ENCODE measurements around the gene FAM241A. TPM values are rescaled to one million over a fixed set of nuclear protein-coding genes. Genes with fewer than 3 reads are reported as not detected.
"Not testable (repeated sequence)": the region's sequence is repeated elsewhere in the genome, so short reads cannot be mapped to it uniquely, and the experiment has no call there.

FAM241A gene
- total RNA-seq, 1 experiment from 2014 or later = 0.21 TPM

DNA sequence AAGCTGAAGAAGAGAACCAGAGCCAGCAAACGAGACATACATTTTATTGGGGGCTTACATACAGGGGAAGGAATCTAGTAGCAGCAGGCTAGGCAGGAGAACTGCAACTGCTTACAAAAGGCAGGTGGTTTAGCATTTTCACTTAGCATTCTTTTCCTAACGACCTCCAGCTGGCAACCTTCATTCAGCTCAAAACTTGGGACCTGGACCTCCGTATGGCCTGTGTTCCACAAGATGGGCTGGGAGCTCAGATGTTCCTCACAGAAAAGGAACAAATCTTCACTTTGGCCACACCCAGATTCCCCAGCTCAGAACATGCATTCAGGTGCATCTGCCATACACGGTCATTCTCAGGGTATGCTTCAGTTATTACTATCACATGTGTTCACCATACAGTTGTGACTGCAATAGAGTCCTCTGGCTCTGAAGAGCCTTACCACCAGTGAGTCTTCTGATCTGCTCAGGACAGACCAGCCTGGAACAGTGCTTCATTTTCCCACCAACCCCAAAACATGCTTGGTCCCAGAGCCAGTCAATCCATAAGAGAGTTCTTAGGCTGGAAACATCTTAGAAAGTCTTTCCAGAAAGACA lies 56.8 kb downstream of the FAM241A start:
- Histone ChIP-seq H3K27me3 (ENCODE audit: control insufficient read depth, insufficient read depth, low read length) (no peaks in the 10 kb centered on the region), H3K36me3 (replicated peaks; ENCODE audit: control insufficient read depth, insufficient read depth, low read length) (no peaks in the 10 kb centered on the region), H3K4me3 (ENCODE audit: insufficient read depth, low read depth, low read length) (no peak overlapping the region)
- DNase-seq = no peak

DNA sequence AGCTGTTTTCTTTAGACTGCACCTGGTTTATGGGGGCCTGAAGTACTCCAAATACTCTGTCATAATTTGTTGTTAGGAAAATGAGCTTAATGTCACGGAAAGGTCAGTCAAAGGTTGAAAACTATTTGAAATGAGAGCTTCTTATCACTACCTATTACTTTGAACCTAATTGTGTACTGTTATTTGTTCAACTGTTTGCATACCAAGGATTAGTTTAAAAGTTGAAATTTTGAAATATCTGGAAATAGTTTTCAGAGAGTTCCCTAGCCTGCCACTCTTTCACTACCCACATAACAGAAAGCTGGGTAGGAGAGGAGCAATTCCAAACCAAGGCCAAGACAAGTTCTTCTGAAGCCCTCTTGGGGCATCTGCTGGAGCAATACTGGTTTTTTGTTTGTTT lies 58.3 kb downstream of the FAM241A start:
- no peak for DNase-seq
- Histone ChIP-seq H3K36me3 (replicated peaks; ENCODE audit: control insufficient read depth, insufficient read depth, low read length) (no peaks in the 10 kb centered on the region), H3K27me3 (ENCODE audit: control insufficient read depth, insufficient read depth, low read length) (no peaks in the 10 kb centered on the region), H3K4me3 (ENCODE audit: insufficient read depth, low read depth, low read length) (no peak overlapping the region)

DNA sequence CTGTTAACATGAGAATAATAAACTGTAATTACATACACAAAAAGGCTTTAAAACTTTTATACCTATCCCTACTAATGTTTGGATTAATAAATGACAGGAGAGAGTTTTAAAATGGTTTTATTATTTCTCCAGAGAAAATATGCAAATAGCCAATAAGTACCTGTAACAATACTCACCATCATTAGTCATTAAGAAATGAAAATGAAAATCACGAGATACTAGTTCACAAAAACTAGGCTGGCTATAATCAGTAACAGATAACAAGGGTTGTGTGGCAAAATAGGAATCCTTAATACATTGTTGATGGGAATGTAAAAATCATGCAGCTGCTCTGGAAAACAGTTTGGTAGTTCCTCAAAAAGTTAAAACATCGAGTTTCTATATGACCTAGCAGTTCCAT lies 61.2 kb downstream of the FAM241A start:
- Histone ChIP-seq H3K27me3 (ENCODE audit: control insufficient read depth, insufficient read depth, low read length) (no peaks in the 10 kb centered on the region), H3K36me3 (replicated peaks; ENCODE audit: control insufficient read depth, insufficient read depth, low read length) (no peaks in the 10 kb centered on the region), H3K4me3 (ENCODE audit: insufficient read depth, low read depth, low read length) (no peak overlapping the region)
- no peak for DNase-seq

DNA sequence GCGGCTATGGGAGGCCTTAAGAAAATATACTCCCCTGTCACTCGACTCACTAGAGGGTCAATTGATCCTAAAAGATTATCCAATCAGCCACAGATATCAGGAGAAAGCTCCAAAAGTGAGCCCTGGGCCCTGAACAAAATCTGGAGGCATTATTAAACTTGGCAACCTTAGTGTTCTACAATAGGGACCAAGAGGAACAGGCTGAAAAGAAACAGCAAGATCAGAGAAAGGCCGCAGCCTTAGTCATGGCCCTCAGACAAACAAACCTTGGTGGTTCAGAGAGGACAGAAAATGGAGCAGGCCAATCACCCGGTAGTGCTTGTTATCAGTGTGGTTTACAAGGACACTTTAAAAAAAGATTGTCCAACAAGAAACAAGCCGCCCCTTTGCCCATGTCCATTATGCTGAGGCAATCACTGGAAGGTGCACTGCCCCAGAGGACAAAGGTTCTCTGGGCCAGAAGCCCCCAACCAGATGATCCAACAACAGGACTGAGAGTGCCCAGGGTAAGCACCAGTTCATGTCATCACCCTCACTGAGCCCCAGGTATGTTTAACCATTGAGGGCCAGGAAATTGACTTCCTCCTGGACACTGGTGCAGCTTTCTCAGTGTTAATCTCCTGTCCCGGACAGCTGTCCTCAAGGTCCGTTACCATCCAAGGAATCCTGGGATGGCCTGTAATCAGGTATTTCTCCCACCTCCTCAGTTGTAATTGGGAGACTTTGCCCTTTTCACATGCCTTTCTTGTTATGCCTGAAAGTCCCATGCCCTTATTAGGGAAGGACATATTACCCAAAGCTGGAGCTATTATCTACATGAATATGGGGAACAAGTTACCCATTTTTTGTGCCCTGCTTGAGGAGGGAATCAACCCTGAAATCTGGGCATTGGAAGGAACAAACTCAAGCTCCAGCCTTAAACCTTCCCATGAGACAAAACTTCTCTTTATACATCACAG lies 63.2 kb downstream of the FAM241A start:
- DNase-seq = not testable (repeated sequence)

DNA sequence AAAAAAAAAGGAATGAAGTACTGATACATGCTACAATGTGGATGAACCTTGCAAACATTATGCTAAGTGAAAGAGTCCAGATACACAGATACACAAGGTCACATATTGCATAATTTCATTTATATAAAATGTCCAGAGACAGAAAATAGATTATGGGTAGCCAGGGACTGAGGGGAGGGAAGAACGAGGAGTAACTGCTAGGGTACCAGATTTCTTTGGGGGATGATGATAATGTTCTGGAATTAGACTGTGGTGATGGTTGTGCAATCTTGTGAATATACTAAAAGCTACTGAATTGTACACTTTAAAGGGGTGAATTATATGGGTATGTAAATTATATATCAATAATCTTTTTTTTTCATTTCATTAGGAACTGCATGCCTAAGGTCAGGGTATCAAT lies 65.5 kb downstream of the FAM241A start:
- no peak for DNase-seq

More for the DNA sequence above, 63.2 kb downstream of the FAM241A start:
- not testable (repeated sequence) for H3K36me3 ChIP-seq (replicated peaks; ENCODE audit: control insufficient read depth, insufficient read depth, low read length); H3K4me3 ChIP-seq (ENCODE audit: insufficient read depth, low read depth, low read length); H3K27me3 ChIP-seq (ENCODE audit: control insufficient read depth, insufficient read depth, low read length)

DNA sequence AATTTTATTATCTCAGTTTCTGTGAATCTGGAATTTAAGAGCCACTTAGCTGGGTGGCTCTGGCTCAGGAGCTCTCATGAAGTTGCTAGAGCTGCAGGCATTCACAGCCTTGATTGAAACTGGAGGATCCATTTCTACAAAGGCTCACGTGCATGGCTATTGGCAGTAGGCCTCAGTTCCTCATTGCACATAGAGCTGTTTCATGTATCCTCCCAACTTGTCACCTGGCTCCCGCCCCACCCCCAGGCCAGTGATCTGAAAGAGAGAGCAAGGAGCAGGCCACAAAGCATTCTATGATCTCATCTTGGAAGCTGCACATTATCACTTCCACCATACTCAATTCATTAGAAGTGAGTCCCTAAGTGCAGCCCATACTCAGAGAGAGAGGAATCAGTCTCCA lies 67.8 kb downstream of the FAM241A start:
- Histone ChIP-seq H3K27me3 (ENCODE audit: control insufficient read depth, insufficient read depth, low read length) (no peaks in the 10 kb centered on the region), H3K4me3 (ENCODE audit: insufficient read depth, low read depth, low read length) (no peak overlapping the region), H3K36me3 (replicated peaks; ENCODE audit: control insufficient read depth, insufficient read depth, low read length) (no peaks in the 10 kb centered on the region)
- DNase-seq = no peak

More for the DNA sequence above, 65.5 kb downstream of the FAM241A start:
- H3K27me3 ChIP-seq (ENCODE audit: control insufficient read depth, insufficient read depth, low read length) = no peaks in the 10 kb centered on the region
- H3K4me3 ChIP-seq (ENCODE audit: insufficient read depth, low read depth, low read length) = no peak overlapping the region
- H3K36me3 ChIP-seq (replicated peaks; ENCODE audit: control insufficient read depth, insufficient read depth, low read length) = no peaks in the 10 kb centered on the region

DNA sequence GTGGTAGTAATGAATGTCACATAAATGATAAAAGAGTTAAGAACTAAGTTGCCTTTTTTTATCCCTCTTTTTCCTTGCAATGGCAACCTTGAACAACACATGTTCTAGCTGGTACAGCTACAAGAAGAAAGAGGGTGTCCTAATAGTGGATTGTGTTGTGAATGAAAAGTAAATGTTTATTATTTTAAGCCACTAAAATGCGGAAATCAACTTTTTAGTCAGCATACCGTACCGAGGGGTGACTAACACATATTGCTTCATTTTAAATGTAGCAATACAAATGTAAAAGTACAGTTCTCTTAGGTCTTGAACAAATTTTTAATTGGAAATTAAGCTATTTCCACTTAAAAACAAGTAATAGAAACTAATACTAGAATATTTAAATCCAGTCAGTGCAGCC lies 68.6 kb downstream of the FAM241A start:
- H3K36me3 ChIP-seq (replicated peaks; ENCODE audit: control insufficient read depth, insufficient read depth, low read length) = no peaks in the 10 kb centered on the region

DNA sequence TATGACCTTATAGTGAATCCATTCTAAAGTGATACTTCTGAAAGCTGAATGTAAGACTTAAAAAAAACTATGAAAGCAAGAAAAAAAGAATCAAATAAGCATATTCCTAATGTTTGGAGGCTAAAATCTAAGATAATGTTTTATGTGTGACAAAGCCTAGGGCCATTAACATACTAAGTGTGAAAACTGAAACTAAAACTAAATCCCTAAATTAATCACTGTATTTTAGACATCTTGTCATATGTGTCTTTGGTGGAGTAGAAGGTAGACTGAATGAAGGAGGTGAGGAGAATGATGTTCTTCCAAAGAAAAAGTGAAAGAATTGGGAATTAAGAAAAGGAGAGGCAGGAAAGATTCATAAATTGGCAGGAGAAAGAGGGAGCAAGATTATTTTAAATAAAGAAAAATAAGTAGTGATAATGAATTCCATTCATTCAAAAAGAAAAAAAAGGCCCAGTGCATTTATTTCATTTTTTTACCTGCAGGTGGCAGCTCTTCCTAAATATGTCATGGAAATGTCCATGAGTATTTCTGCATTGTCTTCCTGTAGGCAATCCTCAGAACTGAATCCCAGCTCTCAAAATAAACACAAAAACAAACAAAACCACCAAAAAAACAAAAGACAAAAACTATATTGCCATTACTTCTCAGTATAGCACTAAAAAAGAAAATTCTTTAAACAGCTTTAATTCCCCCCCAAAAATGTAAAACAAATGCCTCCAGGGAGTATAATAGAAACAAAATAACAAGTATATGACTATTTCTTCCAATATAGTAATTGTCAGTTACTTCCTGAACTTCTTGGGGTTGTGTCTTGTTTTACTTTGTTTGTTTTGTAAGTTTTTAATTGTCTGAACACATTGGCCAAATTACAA lies 69.4 kb downstream of the FAM241A start:
- Histone ChIP-seq H3K36me3 (replicated peaks; ENCODE audit: control insufficient read depth, insufficient read depth, low read length) (no peaks in the 10 kb centered on the region), H3K27me3 (ENCODE audit: control insufficient read depth, insufficient read depth, low read length) (no peaks in the 10 kb centered on the region), H3K4me3 (ENCODE audit: insufficient read depth, low read depth, low read length) (no peak overlapping the region)
- no peak for DNase-seq

More for the DNA sequence above, 68.6 kb downstream of the FAM241A start:
- H3K27me3 ChIP-seq (ENCODE audit: control insufficient read depth, insufficient read depth, low read length) = no peaks in the 10 kb centered on the region
- no peak overlapping the region for H3K4me3 ChIP-seq (ENCODE audit: insufficient read depth, low read depth, low read length)
- no peak for DNase-seq

DNA sequence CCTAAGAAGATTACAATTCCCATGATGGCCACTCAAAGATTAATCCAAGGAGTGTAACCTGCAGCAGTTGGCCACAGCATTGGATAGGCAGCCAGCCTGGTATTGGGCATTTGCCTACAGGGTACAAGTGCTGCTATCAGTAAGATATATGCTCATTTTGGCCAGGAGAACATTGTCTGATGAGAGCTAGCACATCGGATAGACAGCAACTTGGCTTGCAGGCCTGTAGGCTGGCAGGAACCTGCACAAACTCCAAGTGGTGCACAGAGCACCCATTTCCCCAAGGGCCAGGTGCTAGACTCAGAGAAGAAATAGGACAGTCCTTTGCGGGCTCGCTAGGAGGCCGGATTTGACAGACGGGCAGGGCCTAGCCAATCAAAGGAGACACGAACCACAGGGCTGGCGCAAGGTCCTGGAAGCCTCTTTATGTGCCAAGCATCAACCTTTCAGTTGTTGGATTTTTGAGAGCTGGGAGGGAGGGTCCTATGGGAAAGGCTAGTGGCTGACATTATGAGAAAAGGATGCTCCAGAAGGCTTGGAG lies 74.6 kb downstream of the FAM241A start:
- no peak for DNase-seq
- Histone ChIP-seq H3K27me3 (ENCODE audit: control insufficient read depth, insufficient read depth, low read length) (no peaks in the 10 kb centered on the region), H3K4me3 (ENCODE audit: insufficient read depth, low read depth, low read length) (no peak overlapping the region), H3K36me3 (replicated peaks; ENCODE audit: control insufficient read depth, insufficient read depth, low read length) (no peaks in the 10 kb centered on the region)

DNA sequence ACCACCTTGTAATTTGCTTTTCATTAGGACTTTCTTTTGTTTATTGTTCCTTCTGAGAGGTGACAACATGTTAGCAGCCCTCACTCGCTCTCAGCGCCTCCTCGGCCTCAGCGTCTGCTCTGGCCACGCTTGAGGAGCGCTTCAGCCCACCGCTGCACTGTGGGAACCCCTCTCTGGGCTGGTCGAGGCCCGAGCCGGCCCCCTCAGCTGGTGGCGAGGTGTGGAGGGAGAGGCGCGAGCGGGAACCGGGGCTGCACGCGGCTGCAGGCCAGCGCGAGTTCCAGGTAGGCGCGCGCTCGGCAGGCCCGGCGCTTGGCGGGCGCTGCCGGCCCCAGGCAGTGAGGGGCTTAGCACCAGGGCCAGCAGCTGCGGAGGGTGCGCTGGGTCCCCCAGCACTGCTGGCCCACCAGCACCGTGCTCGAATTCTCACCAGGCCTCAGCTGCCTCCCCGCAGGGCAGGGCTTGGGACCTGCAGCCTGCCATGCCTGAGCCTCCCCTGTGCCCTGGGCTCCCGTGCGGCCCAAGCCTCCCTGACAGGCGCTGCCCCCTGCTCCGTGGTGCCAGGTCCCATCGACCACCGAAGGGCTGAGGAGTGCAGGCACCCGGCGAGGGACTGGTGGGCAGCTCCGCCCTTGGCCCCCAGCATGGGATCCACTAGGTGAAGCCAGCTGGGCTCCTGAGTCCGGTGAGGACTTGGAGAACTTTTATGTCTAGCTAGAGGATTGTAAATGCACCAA lies 77.1 kb downstream of the FAM241A start:
- DNase-seq = no peak
- Histone ChIP-seq H3K36me3 (replicated peaks; ENCODE audit: control insufficient read depth, insufficient read depth, low read length) (no peaks in the 10 kb centered on the region), H3K4me3 (ENCODE audit: insufficient read depth, low read depth, low read length) (no peak overlapping the region), H3K27me3 (ENCODE audit: control insufficient read depth, insufficient read depth, low read length) (no peaks in the 10 kb centered on the region)

DNA sequence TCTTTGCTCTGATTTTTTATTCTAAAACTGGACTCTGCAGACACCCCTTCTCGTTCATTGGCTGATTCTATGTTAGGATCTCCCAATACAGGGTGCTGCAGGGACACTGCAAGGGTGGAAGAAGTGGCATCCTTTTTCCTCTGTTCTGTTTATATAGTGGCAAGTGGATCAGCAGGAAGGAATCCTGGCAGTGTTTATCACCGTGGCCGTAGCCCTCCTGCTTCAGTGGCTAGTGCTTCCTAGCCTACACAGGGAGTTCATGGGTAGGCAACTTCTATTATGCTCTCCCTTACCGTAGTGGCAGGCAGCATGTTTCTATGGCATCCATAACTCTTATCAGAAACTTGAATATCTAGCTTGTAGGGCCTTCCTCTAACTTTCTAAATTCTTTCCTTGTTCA lies 79.9 kb downstream of the FAM241A start:
- Histone ChIP-seq H3K36me3 (replicated peaks; ENCODE audit: control insufficient read depth, insufficient read depth, low read length) (no peaks in the 10 kb centered on the region), H3K27me3 (ENCODE audit: control insufficient read depth, insufficient read depth, low read length) (no peaks in the 10 kb centered on the region), H3K4me3 (ENCODE audit: insufficient read depth, low read depth, low read length) (no peak overlapping the region)
- no peak for DNase-seq

DNA sequence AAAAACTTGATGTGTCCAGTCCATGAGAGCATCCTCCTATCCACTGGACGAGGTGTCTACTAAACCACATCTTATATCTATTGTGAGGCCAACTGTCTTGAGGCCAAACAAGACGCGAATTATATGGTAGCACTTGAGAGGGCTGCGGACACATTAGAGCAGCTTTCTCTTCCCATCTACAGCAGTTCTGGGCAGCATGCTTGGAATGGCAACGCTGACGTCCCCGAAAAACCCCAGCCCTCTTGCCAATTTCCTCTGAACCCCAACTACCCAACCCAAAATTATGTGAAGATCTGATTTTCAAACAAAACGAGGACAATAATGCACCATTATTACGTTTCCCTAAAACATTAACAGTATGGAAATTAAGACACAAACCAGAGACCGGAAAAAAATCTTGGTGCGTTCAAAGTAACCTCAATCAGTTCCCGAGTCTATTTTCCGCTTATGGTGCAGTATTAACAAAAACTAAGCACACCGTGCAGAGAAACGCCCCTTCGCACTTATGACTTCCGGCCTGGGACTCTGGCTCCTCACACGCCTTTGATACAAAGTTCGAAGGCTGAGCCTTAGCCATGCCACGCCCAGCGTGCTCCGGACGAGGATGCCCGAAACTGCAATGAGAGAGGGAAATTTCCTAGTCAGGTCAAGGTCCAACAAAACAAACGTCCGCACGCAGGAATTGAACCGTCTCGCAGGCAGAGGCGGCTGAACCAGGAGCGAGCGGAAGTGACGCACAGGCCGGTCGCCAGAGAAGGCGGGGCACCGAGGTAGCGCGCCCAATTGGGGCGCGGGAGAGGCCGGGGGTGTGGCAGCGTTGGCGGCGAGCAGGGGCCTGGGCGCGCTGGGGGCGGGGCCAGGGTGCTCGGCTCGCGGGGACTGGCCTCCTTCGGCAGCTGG lies 85.9 kb downstream of the FAM241A start:
- no peaks in the 10 kb centered on the region for H3K27me3 ChIP-seq (ENCODE audit: control insufficient read depth, insufficient read depth, low read length)
- peak overlapping the region; percentile 99 for H3K4me3 ChIP-seq (ENCODE audit: insufficient read depth, low read depth, low read length)
- H3K36me3 ChIP-seq (replicated peaks; ENCODE audit: control insufficient read depth, insufficient read depth, low read length) = no peaks in the 10 kb centered on the region
- DNase-seq = peak; percentile 98

Measured in H7 (cell line).